Progenitor cell of endocrine pancreas (in vitro differentiated cells): Measurements from ENCODE around the gene NFATC3. TPM values are rescaled to one million over a fixed set of nuclear protein-coding genes. Genes with fewer than 3 reads are reported as not detected.

Experiments used
- DNase-seq: peaks from one replicate; pipeline ENCODE4 v3.0.0; 2021; ENCODE audit warnings: low spot score; ENCODE audit not compliant: unreplicated experiment
- H3K27ac Mint-ChIP-seq: 2 replicates; pipeline ENCODE4 v1.8.0; 2021; ENCODE audit warnings: mild to moderate bottlenecking, moderate library complexity, mixed read lengths
- H3K27me3 Mint-ChIP-seq: 2 replicates; pipeline ENCODE4 v1.8.0; 2021; ENCODE audit warnings: mixed read lengths
- H3K36me3 Mint-ChIP-seq: 2 replicates; pipeline ENCODE4 v1.8.0; 2022; ENCODE audit warnings: mixed read lengths; ENCODE audit not compliant: insufficient read depth
- H3K4me1 Mint-ChIP-seq: 2 replicates; pipeline ENCODE4 v1.8.0; 2021; ENCODE audit warnings: low read depth, mixed read lengths
- H3K4me3 Mint-ChIP-seq: 2 replicates; pipeline ENCODE4 v1.8.0; 2021; ENCODE audit warnings: low read depth, mild to moderate bottlenecking, moderate library complexity, mixed read lengths
- H3K9me3 Mint-ChIP-seq: 2 replicates; pipeline ENCODE4 v1.8.0; 2021; ENCODE audit warnings: low read depth, mixed read lengths
- total RNA-seq: library from RNA; stranded (reverse); gene quantifications from 2 replicates; pipeline ENCODE4 v1.2.1, GENCODE V29; 2021
- TF ChIP-seq, protein P1 (sequence below): fragments of 200-600 bp; sonication (generic); IDR thresholded peaks from one replicate; pipeline ENCODE4 v1.5.0; 2021; ENCODE audit warnings: antibody characterized with exemption, mild to moderate bottlenecking; ENCODE audit not compliant: unreplicated experiment

NFATC3 gene
- total RNA-seq, 1 donor from 2014 or later: 51.8 TPM

GRCh38 chr16:68253721-68254120, 168.6 kb downstream of the NFATC3 start:
- Mint-ChIP-seq H3K9me3 (no peaks in the 10 kb centered on the region), H3K27ac (no peak overlapping the region), H3K36me3 (peaks cover 7% of the 10 kb centered on the region), H3K4me3 (no peak overlapping the region), H3K4me1 (no peaks in the 10 kb centered on the region), H3K27me3 (no peaks in the 10 kb centered on the region)
- TF ChIP-seq, protein P1, sequence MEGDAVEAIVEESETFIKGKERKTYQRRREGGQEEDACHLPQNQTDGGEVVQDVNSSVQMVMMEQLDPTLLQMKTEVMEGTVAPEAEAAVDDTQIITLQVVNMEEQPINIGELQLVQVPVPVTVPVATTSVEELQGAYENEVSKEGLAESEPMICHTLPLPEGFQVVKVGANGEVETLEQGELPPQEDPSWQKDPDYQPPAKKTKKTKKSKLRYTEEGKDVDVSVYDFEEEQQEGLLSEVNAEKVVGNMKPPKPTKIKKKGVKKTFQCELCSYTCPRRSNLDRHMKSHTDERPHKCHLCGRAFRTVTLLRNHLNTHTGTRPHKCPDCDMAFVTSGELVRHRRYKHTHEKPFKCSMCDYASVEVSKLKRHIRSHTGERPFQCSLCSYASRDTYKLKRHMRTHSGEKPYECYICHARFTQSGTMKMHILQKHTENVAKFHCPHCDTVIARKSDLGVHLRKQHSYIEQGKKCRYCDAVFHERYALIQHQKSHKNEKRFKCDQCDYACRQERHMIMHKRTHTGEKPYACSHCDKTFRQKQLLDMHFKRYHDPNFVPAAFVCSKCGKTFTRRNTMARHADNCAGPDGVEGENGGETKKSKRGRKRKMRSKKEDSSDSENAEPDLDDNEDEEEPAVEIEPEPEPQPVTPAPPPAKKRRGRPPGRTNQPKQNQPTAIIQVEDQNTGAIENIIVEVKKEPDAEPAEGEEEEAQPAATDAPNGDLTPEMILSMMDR: no peak
- no peak for DNase-seq

GRCh38 chr16:68255712-68256111, 170.5 kb downstream of the NFATC3 start:
- H3K36me3 Mint-ChIP-seq: peaks cover 5% of the 10 kb centered on the region
- DNase-seq: no peak
- no peak overlapping the region for H3K27ac Mint-ChIP-seq
- TF ChIP-seq, protein P1: no peak
- H3K4me3 Mint-ChIP-seq: no peak overlapping the region
- no peaks in the 10 kb centered on the region for H3K9me3 Mint-ChIP-seq
- H3K4me1 Mint-ChIP-seq: no peaks in the 10 kb centered on the region
- H3K27me3 Mint-ChIP-seq: no peaks in the 10 kb centered on the region

- TF ChIP-seq, protein P1: no peak
- H3K4me3 Mint-ChIP-seq: no peak overlapping the region
- no peaks in the 10 kb centered on the region for H3K9me3 Mint-ChIP-seq
- H3K36me3 Mint-ChIP-seq: no peaks in the 10 kb centered on the region
- DNase-seq: no peak
- no peak overlapping the region for H3K27ac Mint-ChIP-seq
- no peaks in the 10 kb centered on the region for H3K4me1 Mint-ChIP-seq
- peaks cover 1% of the 10 kb centered on the region for H3K27me3 Mint-ChIP-seq
Observed at GRCh38 chr16:68257251-68257905, 172.2 kb downstream of the NFATC3 start.

DNA sequence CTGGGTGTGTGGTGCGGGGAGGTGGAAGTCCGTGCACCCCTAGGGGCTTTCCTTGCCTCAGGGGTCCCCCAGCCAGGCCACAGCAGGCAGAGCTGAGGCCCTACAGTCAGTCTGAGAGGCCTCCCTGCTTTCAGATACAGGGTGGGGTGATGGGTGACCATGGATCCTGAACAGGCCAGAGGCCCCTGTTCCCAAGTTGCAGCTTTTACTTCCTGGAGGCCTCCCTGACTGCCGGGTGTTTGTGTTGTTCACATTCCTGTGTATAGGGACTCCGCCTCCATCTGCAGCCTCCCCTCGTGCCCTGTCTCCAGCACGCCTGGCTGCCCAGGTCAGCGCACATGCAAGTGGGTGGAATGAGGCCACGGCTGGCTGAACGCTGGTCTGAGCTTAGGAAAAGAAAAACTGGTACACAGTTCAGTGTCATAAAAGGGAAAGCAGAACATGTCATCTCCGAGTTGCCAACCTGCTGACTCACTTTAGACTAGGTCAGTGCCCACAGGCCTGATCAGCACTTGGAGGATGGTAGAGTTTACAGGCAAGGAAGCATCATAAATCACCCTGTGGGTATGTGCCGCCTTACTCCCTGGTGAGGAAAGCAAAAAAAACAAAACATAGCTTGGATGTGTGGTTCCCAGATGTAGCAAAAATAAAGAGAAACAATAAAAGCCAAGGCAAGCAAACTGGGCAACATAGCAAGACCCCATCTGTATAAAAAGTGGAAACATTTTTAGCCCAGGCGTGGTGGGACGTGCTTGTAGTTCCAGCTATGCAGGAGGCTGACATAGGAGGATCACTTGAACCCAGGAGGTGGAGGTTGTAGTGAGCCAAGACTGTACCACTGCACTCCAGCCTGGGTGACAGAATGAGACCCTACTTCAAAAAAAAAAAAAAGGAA, 173.0 kb downstream of the NFATC3 start:
- Mint-ChIP-seq H3K4me3 (no peak overlapping the region), H3K27ac (peak overlapping the region; percentile 65), H3K36me3 (no peaks in the 10 kb centered on the region)

More for the DNA sequence above, 173.0 kb downstream of the NFATC3 start:
- H3K27me3 Mint-ChIP-seq: peaks cover 5% of the 10 kb centered on the region
- H3K4me1 Mint-ChIP-seq: no peaks in the 10 kb centered on the region
- TF ChIP-seq, protein P1: no peak
- H3K9me3 Mint-ChIP-seq: no peaks in the 10 kb centered on the region
- no peak for DNase-seq
